ENCODE results near the gene MYD88.

The MYD88 gene

GRCh38 chr3:38168151-38169026 lies 29.9 kb downstream of the MYD88 start:
- DNase-seq, result no peak

- DNase-seq, result no peak
Observed at GRCh38 chr3:38169027-38169317, 30.5 kb downstream of the MYD88 start.

GRCh38 chr3:38170722-38171121 lies 32.3 kb downstream of the MYD88 start:
- no peak for DNase-seq

GRCh38 chr3:38171622-38172021 lies 33.2 kb downstream of the MYD88 start:
- DNase-seq, result no peak

- no peak for DNase-seq
Observed at GRCh38 chr3:38173834-38174418, 35.5 kb downstream of the MYD88 start.

- DNase-seq, result no peak
Observed at GRCh38 chr3:38177181-38177580, 38.7 kb downstream of the MYD88 start.

GRCh38 chr3:38186781-38187180 lies 48.3 kb downstream of the MYD88 start:
- DNase-seq, result no peak

- DNase-seq, result no peak
Observed at GRCh38 chr3:38190481-38190881, 52.0 kb downstream of the MYD88 start.
